Small intestine (tissue), 7 donors: ENCODE measurements around the gene FUOM. TPM values are rescaled to one million over a fixed set of nuclear protein-coding genes. Genes with fewer than 3 reads are reported as not detected.

Source experiments
- DNase-seq, 2 donors: peaks; one replicate each; pipeline versions ENCODE4 v3.0.0 to v3.0.0-alpha.2; 2013
- FAIRE-seq: peaks from 2 replicates; lab custom pipeline; 2012; peaks lifted over from hg19 to GRCh38; lab: Jason Lieb, UNC
- H3K27ac ChIP-seq, 3 donors: one replicate each; pipeline ENCODE4 v1.5.1; 2013; ENCODE audit warnings: low read length in 2 of 3, mild to moderate bottlenecking in 2 of 3, control low read depth in 1 of 3, inconsistent platforms in 1 of 3, low read depth in 1 of 3, moderate library complexity in 1 of 3
- H3K27me3 ChIP-seq, 3 donors: one replicate each; pipeline ENCODE4 v1.6.1; 2013; ENCODE audit warnings: low read length in 3 of 3, inconsistent platforms in 1 of 3; ENCODE audit not compliant: control insufficient read depth in 3 of 3, insufficient read depth in 3 of 3
- H3K36me3 ChIP-seq, 3 donors: one replicate each; pipeline ENCODE4 v1.6.1; 2013; ENCODE audit warnings: low read length in 3 of 3, inconsistent platforms in 1 of 3, low read depth in 1 of 3, mild to moderate bottlenecking in 1 of 3, moderate library complexity in 1 of 3; ENCODE audit not compliant: control insufficient read depth in 3 of 3, insufficient read depth in 2 of 3
- H3K4me1 ChIP-seq, 3 donors: one replicate each; pipeline ENCODE4 v1.6.1; 2013; ENCODE audit warnings: low read length in 2 of 3, inconsistent platforms in 1 of 3, low read depth in 1 of 3, mild to moderate bottlenecking in 1 of 3, moderate library complexity in 1 of 3; ENCODE audit not compliant: control insufficient read depth in 3 of 3, insufficient read depth in 2 of 3
- H3K4me3 ChIP-seq, 3 donors: one replicate each; pipeline ENCODE4 v1.5.1; 2013; ENCODE audit warnings: low read length in 3 of 3, control low read depth in 1 of 3, inconsistent platforms in 1 of 3, low read depth in 1 of 3, mild to moderate bottlenecking in 1 of 3, moderate library complexity in 1 of 3
- H3K9me3 ChIP-seq, 2 donors: one replicate each; pipeline ENCODE4 v1.6.1; 2013; ENCODE audit warnings: low read depth in 1 of 2, low read length in 1 of 2; ENCODE audit not compliant: control insufficient read depth in 2 of 2, insufficient read depth in 1 of 2
- WGBS, 3 donors: extraction: QIAGEN DNeasy Blood & Tissue Kit; methylation state at CpG; one replicate each; pipeline ENCODE4 v1.1.7; 2013; 5-methylcytosine and 5-hydroxymethylcytosine counted together
- polyA plus RNA-seq, 4 donors: library from polyadenylated mRNA; stranded (reverse) in 3 of 4; unstranded in 1 of 4; fragments of 200-250 nt in 3 of 4; fragments of 120-200 nt in 1 of 4; gene quantifications; one replicate each; pipeline versions ENCODE4 v1.2.1 to v1.2.3, GENCODE V29; 2013
- donor health status: healthy with polysubstance abuse.
- donor health status: control.
- donor health status: control.
- donor health status: Bipolar disorder and iron deficiency.
- donor health status: healthy.

The FUOM gene
- polyA plus RNA-seq, 4 donors, result 62.5 to 320 (median 165) TPM

GRCh38 chr10:133316266-133316665, 41.6 kb downstream of the FUOM start:
- DNase-seq (no peak), FAIRE-seq (no peak)
- Histone ChIP-seq H3K9me3 (no peaks in the 10 kb centered on the region), H3K4me3 (no peak overlapping the region), H3K36me3 (peaks cover 0 to 21% (median 4%) of the 10 kb centered on the region in 3 donors), H3K27me3 (peaks cover 0 to 6% (median 5%) of the 10 kb centered on the region in 3 donors), H3K27ac (no peak overlapping the region), H3K4me1 (no peaks in the 10 kb centered on the region)
- WGBS, 3 donors, result 90% methylated on average over 9 of the region's 9 CpGs

DNA sequence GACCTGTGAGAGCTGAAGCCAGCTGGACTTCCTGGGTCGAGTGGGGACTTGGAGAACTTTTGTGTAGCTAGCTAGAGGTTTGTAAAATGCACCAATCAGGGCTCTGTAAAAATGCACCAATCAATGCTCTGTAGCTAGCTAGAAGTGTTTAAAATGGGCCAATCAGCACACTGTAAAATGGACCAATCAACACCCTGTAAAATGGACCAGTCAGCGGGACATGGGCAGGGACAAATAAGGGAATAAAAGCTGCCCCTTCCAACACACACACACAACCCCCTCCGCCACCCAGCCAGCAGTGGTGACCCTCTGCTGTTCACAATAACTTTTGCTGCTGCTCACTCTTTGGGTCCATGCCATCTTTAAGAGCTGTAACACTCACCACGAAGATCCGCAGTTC, 42.0 kb downstream of the FUOM start:
- FAIRE-seq, result no peak
- H3K4me1 ChIP-seq, result no peaks in the 10 kb centered on the region
- DNase-seq, result no peak
- no peaks in the 10 kb centered on the region for H3K9me3 ChIP-seq
- H3K4me3 ChIP-seq, result no peak overlapping the region
- H3K27me3 ChIP-seq, result peaks cover 0 to 6% (median 5%) of the 10 kb centered on the region in 3 donors
- WGBS, 3 donors, result 80 to 84% (median 84%) methylated on average over 5 of the region's 5 CpGs
- H3K27ac ChIP-seq, result no peak overlapping the region
- peaks cover 0 to 22% (median 4%) of the 10 kb centered on the region in 3 donors for H3K36me3 ChIP-seq

GRCh38 chr10:133314911-133315310, 42.9 kb downstream of the FUOM start:
- FAIRE-seq, result no peak
- WGBS, 3 donors, result 89 to 94% (median 90%) methylated on average over 12 of the region's 12 CpGs

GRCh38 chr10:133313192-133313591, 44.6 kb downstream of the FUOM start:
- no peak for FAIRE-seq
- no peak for DNase-seq
- 81 to 87% (median 82%) methylated on average over 4 of the region's 4 CpGs for WGBS, 3 donors

More at GRCh38 chr10:133314911-133315310, 42.9 kb downstream of the FUOM start:
- H3K4me3 ChIP-seq, result no peak overlapping the region
- H3K9me3 ChIP-seq, result no peaks in the 10 kb centered on the region
- H3K27me3 ChIP-seq, result peaks cover 0 to 6% (median 3%) of the 10 kb centered on the region in 3 donors
- no peak overlapping the region for H3K27ac ChIP-seq
- peaks cover 0 to 31% (median 4%) of the 10 kb centered on the region in 3 donors for H3K36me3 ChIP-seq
- H3K4me1 ChIP-seq, result no peaks in the 10 kb centered on the region
- no peak for DNase-seq

DNA sequence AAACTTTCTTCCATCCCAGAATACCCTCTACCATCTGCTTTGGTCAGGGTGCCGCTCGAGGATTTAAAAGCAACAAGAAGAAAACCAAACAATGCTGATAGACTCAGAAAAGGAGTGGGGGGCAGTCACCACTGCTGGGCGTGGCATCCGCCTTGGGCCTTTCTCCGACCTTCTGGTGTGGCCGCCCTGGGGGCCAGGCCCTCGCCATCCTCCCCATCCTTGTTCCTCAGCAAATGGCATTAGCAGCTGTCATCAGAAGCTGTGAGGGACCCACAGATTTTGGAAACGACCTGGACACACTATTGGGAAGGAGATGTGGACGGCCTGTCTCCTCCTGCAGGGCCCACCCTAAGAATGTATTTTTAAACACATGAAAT, 45.1 kb downstream of the FUOM start:
- Histone ChIP-seq H3K4me3 (no peak overlapping the region), H3K4me1 (peaks cover 0 to 4% (median 0%) of the 10 kb centered on the region in 3 donors), H3K27me3 (no peaks in the 10 kb centered on the region), H3K27ac (no peak overlapping the region), H3K9me3 (no peaks in the 10 kb centered on the region), H3K36me3 (peaks cover 0 to 37% (median 4%) of the 10 kb centered on the region in 3 donors)
- 89 to 94% (median 93%) methylated on average over 9 of the region's 9 CpGs for WGBS, 3 donors
- FAIRE-seq (no peak), DNase-seq (no peak)

More at GRCh38 chr10:133313192-133313591, 44.6 kb downstream of the FUOM start:
- Histone ChIP-seq H3K4me3 (no peak overlapping the region), H3K36me3 (peaks cover 0 to 37% (median 4%) of the 10 kb centered on the region in 3 donors), H3K4me1 (peaks cover 0 to 4% (median 0%) of the 10 kb centered on the region in 3 donors), H3K27me3 (no peaks in the 10 kb centered on the region), H3K9me3 (no peaks in the 10 kb centered on the region), H3K27ac (no peak overlapping the region)

DNA sequence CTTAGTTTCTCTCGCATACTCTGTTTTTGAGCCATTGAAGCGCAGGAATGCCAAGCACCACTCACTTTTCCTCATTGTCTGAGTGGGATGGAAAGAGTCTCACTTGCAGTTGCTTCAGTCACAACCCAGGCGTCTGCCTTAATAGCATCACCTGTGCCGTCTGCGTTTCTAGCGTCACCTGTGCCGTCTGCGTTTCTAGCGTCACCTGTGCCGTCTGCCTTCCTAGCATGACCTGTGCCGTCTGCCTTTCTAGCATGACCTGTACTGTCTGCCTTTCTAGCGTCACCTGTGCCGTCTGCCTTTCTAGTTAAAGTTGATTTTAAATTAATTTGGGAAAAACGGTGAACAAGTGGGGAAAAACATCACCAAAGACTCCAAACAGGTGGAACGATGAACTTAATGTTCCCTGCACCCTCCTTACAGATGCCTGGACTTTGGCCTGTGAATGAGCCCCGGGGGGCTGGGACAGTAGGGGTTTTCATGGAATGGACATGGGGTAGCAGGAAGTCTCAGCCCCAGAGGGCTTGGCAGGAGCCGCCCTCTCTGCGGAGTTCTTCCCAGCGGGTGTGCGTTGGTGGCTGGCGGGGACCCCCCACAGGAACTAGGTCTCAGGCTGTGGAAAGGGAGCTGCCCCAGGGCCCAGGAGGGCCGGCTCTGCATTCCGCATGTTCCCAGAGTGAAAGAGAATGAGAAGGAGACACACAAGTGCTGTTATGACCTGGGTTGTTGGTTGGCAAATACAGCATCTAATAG, 45.6 kb downstream of the FUOM start:
- FAIRE-seq, result no peak
- Histone ChIP-seq H3K4me1 (peaks cover 0 to 8% (median 2%) of the 10 kb centered on the region in 3 donors), H3K9me3 (no peaks in the 10 kb centered on the region), H3K27me3 (no peaks in the 10 kb centered on the region), H3K4me3 (no peak overlapping the region), H3K27ac (no peak overlapping the region), H3K36me3 (peaks cover 0 to 37% (median 4%) of the 10 kb centered on the region in 3 donors)
- 89 to 94% (median 90%) methylated on average over 23 of the region's 23 CpGs for WGBS, 3 donors
- no peak for DNase-seq

GRCh38 chr10:133311570-133311969, 46.2 kb downstream of the FUOM start:
- no peaks in the 10 kb centered on the region for H3K9me3 ChIP-seq
- H3K4me1 ChIP-seq, result peaks cover 0 to 12% (median 7%) of the 10 kb centered on the region in 3 donors
- no peak overlapping the region for H3K4me3 ChIP-seq
- H3K27ac ChIP-seq, result no peak overlapping the region
- peaks cover 0 to 37% (median 4%) of the 10 kb centered on the region in 3 donors for H3K36me3 ChIP-seq
- DNase-seq (no peak), FAIRE-seq (no peak)
- 94 to 95% (median 94%) methylated on average over 10 of the region's 10 CpGs for WGBS, 3 donors
- H3K27me3 ChIP-seq, result no peaks in the 10 kb centered on the region

DNA sequence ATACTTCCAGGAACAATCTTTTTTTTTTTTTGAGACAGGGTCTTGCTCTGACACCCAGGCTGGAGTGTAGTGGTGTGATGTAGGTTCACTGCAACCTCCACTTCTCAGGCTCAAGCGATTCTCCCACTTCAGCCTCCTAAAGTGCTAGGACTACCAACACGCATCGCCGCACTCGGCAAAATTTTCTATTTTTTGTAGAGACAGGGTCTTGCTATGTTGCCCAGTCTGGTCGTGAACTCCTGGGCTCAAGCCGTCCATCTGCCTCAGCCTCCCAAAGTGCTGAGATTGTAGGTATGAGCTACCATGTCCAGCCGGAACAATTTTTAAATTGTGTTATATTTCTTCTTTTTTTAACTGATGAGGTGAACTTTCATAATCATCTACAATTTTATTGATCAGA, 47.0 kb downstream of the FUOM start:
- Histone ChIP-seq H3K9me3 (no peaks in the 10 kb centered on the region), H3K4me1 (peaks cover 0 to 12% (median 7%) of the 10 kb centered on the region in 3 donors), H3K27ac (no peak overlapping the region), H3K4me3 (no peak overlapping the region), H3K36me3 (peaks cover 0 to 40% (median 4%) of the 10 kb centered on the region in 3 donors), H3K27me3 (no peaks in the 10 kb centered on the region)
- no peak for FAIRE-seq
- no peak for DNase-seq
- 97 to 99% (median 98%) methylated on average over 8 of the region's 8 CpGs for WGBS, 3 donors
